Measurements from ENCODE around the gene TOR2A. TPM values are rescaled to one million over a fixed set of nuclear protein-coding genes. Genes with fewer than 3 reads are reported as not detected.
"Not testable (repeated sequence)": the region's sequence is repeated elsewhere in the genome, so short reads cannot be mapped to it uniquely, and the experiment has no call there.

TOR2A gene
- 3.9 and 5.8 TPM in 2 replicates for total RNA-seq (2014; rRNA removed; shearing (Covaris generic))

- Histone ChIP-seq H3K4me3 (peak within 1 kb of the TSS; percentile 74), H3K27ac (peak within 1 kb of the TSS; percentile 42; the same call in 1 of the 2 replicates), H3K9me3 (replicated peaks) (no peaks in the 10 kb centered on the region), H3K36me3 (no peaks in the 10 kb centered on the region), H3K27me3 (peaks cover 3% of the 10 kb centered on the region; the same call in 1 of the 2 replicates), H3K4me1 (peaks cover 4% of the 10 kb centered on the region; the same call in 1 of the 2 replicates)
- DNase-seq, result peak; percentile 98 to 99
Observed at GRCh38 chr9:127734747-127735529, at the start of gene TOR2A. TSS of gene TOR2A (minus strand) at chr9:127735294. CDS start at chr9:127735270, 24 bp downstream.

- no peaks in the 10 kb centered on the region for H3K27me3 ChIP-seq
- H3K4me3 ChIP-seq, result no peak overlapping the region
- peaks cover 34% of the 10 kb centered on the region for H3K4me1 ChIP-seq
- peaks cover 15% of the 10 kb centered on the region for H3K36me3 ChIP-seq
- H3K27ac ChIP-seq, result no peak overlapping the region
- no peaks in the 10 kb centered on the region for H3K9me3 ChIP-seq (replicated peaks)
- peak; percentile 53 for DNase-seq
Observed at GRCh38 chr9:127783111-127784008, 48.3 kb upstream of the TOR2A start.

- H3K36me3 ChIP-seq, result no peaks in the 10 kb centered on the region
- peaks cover 39% of the 10 kb centered on the region for H3K4me1 ChIP-seq
- H3K27me3 ChIP-seq, result no peaks in the 10 kb centered on the region
Observed at GRCh38 chr9:127781806-127782205, 46.7 kb upstream of the TOR2A start.

GRCh38 chr9:127780909-127781308, 45.8 kb upstream of the TOR2A start:
- not testable (repeated sequence) for H3K27me3 ChIP-seq; H3K4me3 ChIP-seq; H3K27ac ChIP-seq; H3K9me3 ChIP-seq (replicated peaks); DNase-seq; H3K36me3 ChIP-seq
- peaks cover 45% of the 10 kb centered on the region for H3K4me1 ChIP-seq

More at GRCh38 chr9:127781806-127782205, 46.7 kb upstream of the TOR2A start:
- Histone ChIP-seq H3K27ac (no peak overlapping the region), H3K9me3 (replicated peaks) (no peaks in the 10 kb centered on the region), H3K4me3 (no peak overlapping the region)
- DNase-seq, result no peak

- Histone ChIP-seq H3K4me1 (peaks cover 46% of the 10 kb centered on the region), H3K4me3 (no peak overlapping the region), H3K36me3 (no peaks in the 10 kb centered on the region), H3K27me3 (no peaks in the 10 kb centered on the region), H3K9me3 (replicated peaks) (no peaks in the 10 kb centered on the region), H3K27ac (no peak overlapping the region)
- peak in 1 of 2 experiments; percentile 51 for DNase-seq
Observed at GRCh38 chr9:127780126-127780885, 45.2 kb upstream of the TOR2A start.

GRCh38 chr9:127779136-127779981, 44.3 kb upstream of the TOR2A start:
- Histone ChIP-seq H3K36me3 (no peaks in the 10 kb centered on the region), H3K9me3 (replicated peaks) (no peaks in the 10 kb centered on the region), H3K4me3 (no peak overlapping the region), H3K27ac (peak overlapping the region; percentile 79), H3K27me3 (no peaks in the 10 kb centered on the region), H3K4me1 (peaks cover 46% of the 10 kb centered on the region)
- peak; percentile 53 to 66 for DNase-seq

- Histone ChIP-seq H3K27ac (peak within 1 kb of the TSS; percentile 79), H3K4me3 (peak within 1 kb of the TSS; percentile 16; the same call in 1 of the 2 replicates)
Observed at GRCh38 chr9:127778280-127779135, 43.4 kb upstream of the TOR2A start, which contains the start of gene SH2D3C. TSS of gene SH2D3C (minus strand) at chr9:127778666. CDS start at chr9:127778627, 39 bp downstream.

GRCh38 chr9:127777368-127777980, 42.4 kb upstream of the TOR2A start:
- peaks cover 33% of the 10 kb centered on the region for H3K4me1 ChIP-seq
- H3K4me3 ChIP-seq, result no peak overlapping the region
- H3K27me3 ChIP-seq, result no peaks in the 10 kb centered on the region
- H3K9me3 ChIP-seq (replicated peaks), result no peaks in the 10 kb centered on the region
- H3K27ac ChIP-seq, result no peak overlapping the region
- no peak for DNase-seq
- no peaks in the 10 kb centered on the region for H3K36me3 ChIP-seq

More at GRCh38 chr9:127778280-127779135, 43.4 kb upstream of the TOR2A start, which contains the start of gene SH2D3C:
- no peaks in the 10 kb centered on the region for H3K9me3 ChIP-seq (replicated peaks)
- peaks cover 43% of the 10 kb centered on the region for H3K4me1 ChIP-seq
- peak; percentile 96 for DNase-seq
- H3K36me3 ChIP-seq, result no peaks in the 10 kb centered on the region
- no peaks in the 10 kb centered on the region for H3K27me3 ChIP-seq

GRCh38 chr9:127776924-127777289, 41.8 kb upstream of the TOR2A start:
- Histone ChIP-seq H3K9me3 (replicated peaks) (no peaks in the 10 kb centered on the region), H3K36me3 (no peaks in the 10 kb centered on the region), H3K27ac (no peak overlapping the region), H3K4me3 (no peak overlapping the region), H3K4me1 (peaks cover 33% of the 10 kb centered on the region), H3K27me3 (no peaks in the 10 kb centered on the region)
- no peak for DNase-seq

GRCh38 chr9:127776195-127776923, 41.3 kb upstream of the TOR2A start:
- DNase-seq, result peak; percentile 66
- H3K36me3 ChIP-seq, result no peaks in the 10 kb centered on the region
- H3K27ac ChIP-seq, result no peak overlapping the region
- peaks cover 33% of the 10 kb centered on the region for H3K4me1 ChIP-seq
- no peak overlapping the region for H3K4me3 ChIP-seq
- H3K27me3 ChIP-seq, result no peaks in the 10 kb centered on the region
- no peaks in the 10 kb centered on the region for H3K9me3 ChIP-seq (replicated peaks)

GRCh38 chr9:127773981-127774380, 38.9 kb upstream of the TOR2A start:
- Histone ChIP-seq H3K9me3 (replicated peaks) (no peaks in the 10 kb centered on the region), H3K4me1 (peaks cover 26% of the 10 kb centered on the region), H3K36me3 (no peaks in the 10 kb centered on the region), H3K27ac (no peak overlapping the region), H3K27me3 (no peaks in the 10 kb centered on the region), H3K4me3 (no peak overlapping the region)
- DNase-seq, result no peak

GRCh38 chr9:127773272-127773671, 38.2 kb upstream of the TOR2A start:
- peaks cover 21% of the 10 kb centered on the region for H3K4me1 ChIP-seq

More at GRCh38 chr9:127773272-127773671, 38.2 kb upstream of the TOR2A start:
- H3K4me3 ChIP-seq, result no peak overlapping the region
- H3K27me3 ChIP-seq, result no peaks in the 10 kb centered on the region
- no peaks in the 10 kb centered on the region for H3K36me3 ChIP-seq
- H3K27ac ChIP-seq, result no peak overlapping the region
- no peaks in the 10 kb centered on the region for H3K9me3 ChIP-seq (replicated peaks)
- no peak for DNase-seq

Measured in SJCRH30 (cell line).